ENCODE data around the gene CACNA2D2. TPM values are rescaled to one million over a fixed set of nuclear protein-coding genes. Genes with fewer than 3 reads are reported as not detected.

Gene CACNA2D2
- 0.11 TPM for polyA plus RNA-seq

- H3K27ac Mint-ChIP-seq: no peak within 1 kb of the TSS
- H3K27me3 Mint-ChIP-seq: peaks cover 20% of the 10 kb centered on the region
- no peaks in the 10 kb centered on the region for H3K36me3 Mint-ChIP-seq
- no peaks in the 10 kb centered on the region for H3K9me3 Mint-ChIP-seq
- H3K4me1 Mint-ChIP-seq: peaks cover 4 to 5% (median 4%) of the 10 kb centered on the region in 3 donors
- H3K4me3 Mint-ChIP-seq: peak within 1 kb of the TSS; percentile 72 to 89 (median 78)
These were observed at the start of gene CACNA2D2 for GRCh38 chr3:50503504-50504342. TSS of gene CACNA2D2 (minus strand) at chr3:50503634. CDS start at chr3:50503423, 211 bp downstream.

GRCh38 chr3:50552598-50552997, 49.2 kb upstream of the CACNA2D2 start:
- H3K27ac Mint-ChIP-seq: peak overlapping the region in 1 of 3 donors; percentile 13

GRCh38 chr3:50551681-50552435, 48.4 kb upstream of the CACNA2D2 start:
- Mint-ChIP-seq H3K4me1 (no peaks in the 10 kb centered on the region), H3K36me3 (no peaks in the 10 kb centered on the region), H3K27me3 (no peaks in the 10 kb centered on the region), H3K27ac (no peak overlapping the region), H3K9me3 (no peaks in the 10 kb centered on the region), H3K4me3 (no peak overlapping the region)

More at GRCh38 chr3:50552598-50552997, 49.2 kb upstream of the CACNA2D2 start:
- Mint-ChIP-seq H3K36me3 (no peaks in the 10 kb centered on the region), H3K9me3 (no peaks in the 10 kb centered on the region), H3K4me3 (no peak overlapping the region), H3K27me3 (no peaks in the 10 kb centered on the region), H3K4me1 (no peaks in the 10 kb centered on the region)

- no peak overlapping the region for H3K4me3 Mint-ChIP-seq
- no peaks in the 10 kb centered on the region for H3K9me3 Mint-ChIP-seq
- H3K27ac Mint-ChIP-seq: peak overlapping the region in 1 of 3 donors; percentile 53
- no peaks in the 10 kb centered on the region for H3K4me1 Mint-ChIP-seq
- no peaks in the 10 kb centered on the region for H3K36me3 Mint-ChIP-seq
- H3K27me3 Mint-ChIP-seq: no peaks in the 10 kb centered on the region
These were observed 47.7 kb upstream of the CACNA2D2 start for GRCh38 chr3:50551054-50551659.

- Mint-ChIP-seq H3K9me3 (no peaks in the 10 kb centered on the region), H3K4me3 (peak overlapping the region in 1 of 4 donors; percentile 78), H3K36me3 (no peaks in the 10 kb centered on the region), H3K27me3 (no peaks in the 10 kb centered on the region), H3K27ac (no peak overlapping the region), H3K4me1 (no peaks in the 10 kb centered on the region)
These were observed 46.8 kb upstream of the CACNA2D2 start for GRCh38 chr3:50550079-50550736.

- Mint-ChIP-seq H3K36me3 (no peaks in the 10 kb centered on the region), H3K4me3 (no peak overlapping the region), H3K9me3 (no peaks in the 10 kb centered on the region), H3K27me3 (no peaks in the 10 kb centered on the region), H3K27ac (no peak overlapping the region), H3K4me1 (no peaks in the 10 kb centered on the region)
These were observed 45.8 kb upstream of the CACNA2D2 start for GRCh38 chr3:50549226-50549625.

GRCh38 chr3:50545781-50546180, 42.3 kb upstream of the CACNA2D2 start:
- Mint-ChIP-seq H3K4me1 (no peaks in the 10 kb centered on the region), H3K36me3 (no peaks in the 10 kb centered on the region), H3K27ac (no peak overlapping the region), H3K9me3 (peaks cover 0 to 1% (median 0%) of the 10 kb centered on the region in 3 donors), H3K4me3 (no peak overlapping the region), H3K27me3 (no peaks in the 10 kb centered on the region)

- peaks cover 0 to 1% (median 0%) of the 10 kb centered on the region in 3 donors for H3K9me3 Mint-ChIP-seq
- no peak overlapping the region for H3K4me3 Mint-ChIP-seq
- no peak overlapping the region for H3K27ac Mint-ChIP-seq
- H3K4me1 Mint-ChIP-seq: no peaks in the 10 kb centered on the region
- H3K27me3 Mint-ChIP-seq: peaks cover 9% of the 10 kb centered on the region
- no peaks in the 10 kb centered on the region for H3K36me3 Mint-ChIP-seq
These were observed 39.0 kb upstream of the CACNA2D2 start for GRCh38 chr3:50542177-50543034.

- Mint-ChIP-seq H3K4me1 (no peaks in the 10 kb centered on the region), H3K36me3 (no peaks in the 10 kb centered on the region), H3K27ac (peak overlapping the region in 1 of 3 donors; percentile 31)
These were observed 36.2 kb upstream of the CACNA2D2 start for GRCh38 chr3:50539356-50540286.

GRCh38 chr3:50537421-50538129, 34.1 kb upstream of the CACNA2D2 start:
- Mint-ChIP-seq H3K27me3 (peaks cover 16% of the 10 kb centered on the region), H3K4me3 (no peak overlapping the region), H3K4me1 (no peaks in the 10 kb centered on the region), H3K27ac (no peak overlapping the region), H3K36me3 (no peaks in the 10 kb centered on the region), H3K9me3 (peaks cover 0 to 1% (median 0%) of the 10 kb centered on the region in 3 donors)

More at GRCh38 chr3:50539356-50540286, 36.2 kb upstream of the CACNA2D2 start:
- peaks cover 16% of the 10 kb centered on the region for H3K27me3 Mint-ChIP-seq
- peaks cover 0 to 1% (median 0%) of the 10 kb centered on the region in 3 donors for H3K9me3 Mint-ChIP-seq
- no peak overlapping the region for H3K4me3 Mint-ChIP-seq

GRCh38 chr3:50536471-50537180, 33.2 kb upstream of the CACNA2D2 start:
- Mint-ChIP-seq H3K4me1 (no peaks in the 10 kb centered on the region), H3K27me3 (peaks cover 21% of the 10 kb centered on the region), H3K27ac (no peak overlapping the region), H3K9me3 (no peaks in the 10 kb centered on the region), H3K4me3 (no peak overlapping the region), H3K36me3 (peaks cover 3% of the 10 kb centered on the region)

GRCh38 chr3:50534681-50535330, 31.4 kb upstream of the CACNA2D2 start:
- H3K27ac Mint-ChIP-seq: no peak overlapping the region
- no peaks in the 10 kb centered on the region for H3K4me1 Mint-ChIP-seq
- H3K36me3 Mint-ChIP-seq: peaks cover 3% of the 10 kb centered on the region
- H3K27me3 Mint-ChIP-seq: peaks cover 31% of the 10 kb centered on the region
- H3K4me3 Mint-ChIP-seq: no peak overlapping the region
- H3K9me3 Mint-ChIP-seq: no peaks in the 10 kb centered on the region
